KMS-11 (cell line): Measurements from ENCODE around the gene FNDC10.

ENCODE experiments used
- H2AFZ ChIP-seq: fragments of 200-600 bp; sonication (generic); 2 replicates; pipeline ENCODE4 v1.6.1; 2016; ENCODE audit warnings: antibody characterized with exemption, mixed run types, low read depth
- H3K27ac ChIP-seq: fragments of 200-600 bp; sonication (generic); 2 replicates; pipeline ENCODE4 v1.6.1; 2016; ENCODE audit warnings: mild to moderate bottlenecking, mixed run types
- H3K27me3 ChIP-seq: fragments of 200-600 bp; sonication (generic); 2 replicates; pipeline ENCODE4 v1.6.1; 2017; ENCODE audit warnings: mild to moderate bottlenecking, low read depth, mixed run types, moderate library complexity; ENCODE audit not compliant: insufficient read depth
- H3K36me3 ChIP-seq: fragments of 200-600 bp; sonication (generic); 2 replicates; pipeline ENCODE4 v1.6.1; 2017; ENCODE audit warnings: mild to moderate bottlenecking, mixed run types; ENCODE audit not compliant: insufficient read depth
- H3K4me1 ChIP-seq: fragments of 200-600 bp; sonication (generic); 2 replicates; pipeline ENCODE4 v1.6.1; 2016; ENCODE audit warnings: mild to moderate bottlenecking, low read depth, mixed run types; ENCODE audit not compliant: poor library complexity, severe bottlenecking
- H3K4me2 ChIP-seq: fragments of 200-600 bp; sonication (generic); 2 replicates; pipeline ENCODE4 v1.7.0; 2016; ENCODE audit warnings: mild to moderate bottlenecking, mixed run types
- H3K4me3 ChIP-seq: fragments of 200-600 bp; sonication (generic); IDR thresholded peaks from 2 replicates; pipeline ENCODE4 v1.6.1; 2017; ENCODE audit warnings: low read depth, low read length, mixed read lengths; ENCODE audit not compliant: insufficient read depth
- H3K79me2 ChIP-seq: fragments of 200-600 bp; sonication (generic); 2 replicates; pipeline ENCODE4 v1.6.1; 2016; ENCODE audit warnings: low read depth, mixed run types; ENCODE audit not compliant: insufficient read depth
- H3K9ac ChIP-seq: fragments of 200-600 bp; sonication (generic); 2 replicates; pipeline ENCODE4 v1.6.1; 2016; ENCODE audit warnings: mild to moderate bottlenecking, mixed run types
- H4K20me1 ChIP-seq: fragments of 200-600 bp; sonication (generic); 2 replicates; pipeline ENCODE4 v1.6.1; 2016; ENCODE audit warnings: mild to moderate bottlenecking, mixed run types; ENCODE audit not compliant: insufficient read depth
- TF ChIP-seq, protein P1 (sequence below): fragments of 200-600 bp; sonication (generic); conservative IDR thresholded peaks from 2 replicates; pipeline ENCODE4 v1.6.1; 2017; ENCODE audit warnings: low read depth, mild to moderate bottlenecking, antibody characterized with exemption, low read length, moderate library complexity, mixed read lengths

The FNDC10 gene

DNA sequence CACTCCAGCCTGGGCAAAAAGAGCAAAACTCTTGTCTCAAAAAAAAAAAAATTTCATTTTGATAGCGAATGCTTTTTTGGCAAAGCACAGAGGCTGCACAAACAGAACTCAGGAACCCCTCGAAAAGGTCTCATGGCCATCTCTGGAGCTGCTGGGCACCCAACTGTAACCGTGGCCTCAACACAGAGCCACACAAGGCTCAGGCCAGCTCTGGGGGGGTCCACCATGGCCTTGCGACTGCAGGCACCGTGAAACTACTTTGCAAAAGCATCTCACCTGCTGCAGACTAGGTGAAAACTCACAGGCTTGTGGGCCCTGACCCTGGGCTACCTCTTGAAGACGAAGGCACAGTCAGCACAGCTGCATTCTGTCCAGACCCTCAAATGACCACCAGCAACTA lies 43.4 kb downstream of the FNDC10 start:
- Histone ChIP-seq H3K27ac (no peak overlapping the region), H2AFZ (no peak overlapping the region), H3K4me2 (no peak overlapping the region), H3K4me3 (no peak overlapping the region), H3K36me3 (no peaks in the 10 kb centered on the region; the same call in 1 of the 2 replicates), H3K9ac (no peak overlapping the region), H3K27me3 (no peaks in the 10 kb centered on the region), H4K20me1 (0 out of 2 replicates have a peak, but pooled peaks cover 8% of the 10 kb centered on the region), H3K79me2 (peaks cover 2% of the 10 kb centered on the region; the same call in 1 of the 2 replicates), H3K4me1 (no peaks in the 10 kb centered on the region)
- TF ChIP-seq, protein P1, sequence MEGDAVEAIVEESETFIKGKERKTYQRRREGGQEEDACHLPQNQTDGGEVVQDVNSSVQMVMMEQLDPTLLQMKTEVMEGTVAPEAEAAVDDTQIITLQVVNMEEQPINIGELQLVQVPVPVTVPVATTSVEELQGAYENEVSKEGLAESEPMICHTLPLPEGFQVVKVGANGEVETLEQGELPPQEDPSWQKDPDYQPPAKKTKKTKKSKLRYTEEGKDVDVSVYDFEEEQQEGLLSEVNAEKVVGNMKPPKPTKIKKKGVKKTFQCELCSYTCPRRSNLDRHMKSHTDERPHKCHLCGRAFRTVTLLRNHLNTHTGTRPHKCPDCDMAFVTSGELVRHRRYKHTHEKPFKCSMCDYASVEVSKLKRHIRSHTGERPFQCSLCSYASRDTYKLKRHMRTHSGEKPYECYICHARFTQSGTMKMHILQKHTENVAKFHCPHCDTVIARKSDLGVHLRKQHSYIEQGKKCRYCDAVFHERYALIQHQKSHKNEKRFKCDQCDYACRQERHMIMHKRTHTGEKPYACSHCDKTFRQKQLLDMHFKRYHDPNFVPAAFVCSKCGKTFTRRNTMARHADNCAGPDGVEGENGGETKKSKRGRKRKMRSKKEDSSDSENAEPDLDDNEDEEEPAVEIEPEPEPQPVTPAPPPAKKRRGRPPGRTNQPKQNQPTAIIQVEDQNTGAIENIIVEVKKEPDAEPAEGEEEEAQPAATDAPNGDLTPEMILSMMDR: no peak

DNA sequence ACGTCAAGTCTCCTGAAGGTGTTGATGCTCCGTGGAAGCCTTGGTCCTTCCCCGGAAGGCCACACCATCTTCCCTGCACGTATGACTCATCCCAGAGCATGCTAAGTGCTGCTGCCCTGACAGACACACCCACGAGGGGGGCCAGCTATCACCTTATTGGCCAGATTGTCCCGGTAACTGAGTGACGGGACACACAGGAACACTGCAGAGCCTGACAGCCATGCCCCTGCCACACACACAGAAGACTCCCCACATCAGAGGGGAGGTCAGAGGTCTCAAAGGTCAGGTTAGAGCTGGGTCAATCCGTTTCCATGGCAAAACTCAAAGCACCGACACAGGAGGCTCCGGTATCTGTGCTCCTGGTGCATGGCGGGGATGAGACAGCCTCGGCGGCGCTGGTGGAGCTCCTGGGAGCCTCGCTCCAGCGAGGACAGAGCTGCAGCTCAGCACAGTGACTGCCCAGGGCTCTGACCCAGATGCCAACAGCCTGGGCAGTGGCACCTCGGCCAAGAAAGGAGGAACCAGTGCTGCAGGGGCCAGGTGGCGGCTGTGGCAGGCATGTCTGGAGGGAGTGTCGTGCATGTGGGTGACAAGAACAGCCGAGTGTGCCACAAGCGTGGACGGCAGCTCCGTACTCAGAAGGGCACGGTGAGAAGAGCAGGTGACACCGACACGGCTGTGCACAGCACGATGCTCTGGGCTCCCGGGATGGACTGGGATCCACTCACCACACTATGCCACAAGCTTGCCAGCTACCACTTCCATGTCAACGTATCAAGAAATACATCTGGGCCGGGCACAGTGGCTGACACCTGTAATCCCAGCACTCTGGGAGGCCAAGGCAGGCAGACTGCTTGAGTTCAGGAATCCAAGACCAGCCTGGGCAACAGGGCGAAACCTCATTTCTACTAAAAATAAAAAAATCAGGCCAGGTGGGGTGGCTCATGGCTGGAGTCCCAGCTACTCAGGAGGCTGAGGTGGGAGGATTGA lies 44.7 kb downstream of the FNDC10 start:
- H3K9ac ChIP-seq: no peak overlapping the region
- H3K27me3 ChIP-seq: no peaks in the 10 kb centered on the region
- no peaks in the 10 kb centered on the region for H3K36me3 ChIP-seq
- peaks cover 12% of the 10 kb centered on the region; the same call in 1 of the 2 replicates for H3K79me2 ChIP-seq
- no peaks in the 10 kb centered on the region for H3K4me1 ChIP-seq
- H4K20me1 ChIP-seq: 0 out of 2 replicates have a peak, but pooled peaks cover 8% of the 10 kb centered on the region
- no peak overlapping the region for H3K4me2 ChIP-seq
- H2AFZ ChIP-seq: no peak overlapping the region
- H3K27ac ChIP-seq: no peak overlapping the region
- TF ChIP-seq, protein P1: no peak
- H3K4me3 ChIP-seq: no peak overlapping the region

DNA sequence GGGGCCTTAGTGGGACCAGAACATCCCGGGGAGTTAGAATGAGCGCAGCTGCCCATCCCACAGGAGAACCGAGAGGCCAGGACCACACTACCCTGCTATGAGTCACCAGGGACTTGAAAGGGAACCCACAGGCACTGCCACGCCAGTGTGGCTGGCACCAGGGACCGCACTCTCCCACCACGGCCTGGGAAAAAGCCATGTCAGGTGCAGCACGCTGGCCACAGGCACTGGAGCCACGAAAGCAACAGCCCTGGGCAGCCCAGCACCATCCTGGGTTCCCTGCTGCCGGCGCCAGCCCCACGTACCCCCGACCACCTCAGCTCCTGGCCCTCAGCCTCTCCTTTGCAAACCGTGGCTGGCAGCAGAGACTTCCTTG lies 45.4 kb downstream of the FNDC10 start:
- Histone ChIP-seq H3K79me2 (peaks cover 12% of the 10 kb centered on the region; the same call in 1 of the 2 replicates), H3K4me1 (no peaks in the 10 kb centered on the region), H2AFZ (no peak overlapping the region), H3K4me3 (no peak overlapping the region), H4K20me1 (0 out of 2 replicates have a peak, but pooled peaks cover 8% of the 10 kb centered on the region), H3K36me3 (no peaks in the 10 kb centered on the region), H3K27ac (no peak overlapping the region), H3K27me3 (no peaks in the 10 kb centered on the region), H3K9ac (no peak overlapping the region), H3K4me2 (no peak overlapping the region)
- TF ChIP-seq, protein P1: no peak

DNA sequence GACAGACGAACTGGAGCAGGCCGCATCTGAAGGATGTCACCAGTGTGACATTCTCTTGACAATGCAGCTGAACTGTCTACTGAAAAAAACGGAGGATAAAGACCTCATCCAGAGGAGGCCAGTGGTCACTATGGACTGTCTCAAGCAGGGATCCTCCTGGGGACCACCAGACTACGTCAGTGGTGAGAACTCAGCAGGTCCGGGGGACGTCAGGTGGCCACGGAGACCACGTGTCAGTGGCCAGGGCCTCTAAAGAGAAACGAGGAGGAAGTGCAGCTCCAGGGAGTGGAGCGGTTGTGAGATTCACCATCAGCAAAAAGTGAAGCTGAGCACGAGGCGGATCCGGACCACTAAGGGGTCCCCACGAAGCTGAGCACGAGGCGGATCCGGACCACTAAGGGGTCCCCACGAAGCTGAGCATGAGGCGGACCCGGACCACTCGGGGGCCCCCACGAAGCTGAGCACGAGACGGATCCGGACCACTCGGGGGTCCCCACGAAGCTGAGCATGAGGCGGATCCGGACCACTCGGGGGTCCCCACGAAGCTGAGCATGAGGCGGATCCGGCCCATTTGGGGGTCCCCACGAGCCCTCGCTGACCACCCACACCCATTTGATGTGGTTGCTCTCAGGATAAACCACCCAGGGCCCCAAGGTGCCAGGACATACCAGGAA lies 46.0 kb downstream of the FNDC10 start:
- Histone ChIP-seq H3K36me3 (no peaks in the 10 kb centered on the region), H3K4me2 (no peak overlapping the region), H3K9ac (no peak overlapping the region), H3K79me2 (peaks cover 12% of the 10 kb centered on the region; the same call in 1 of the 2 replicates), H4K20me1 (0 out of 2 replicates have a peak, but pooled peaks cover 8% of the 10 kb centered on the region), H2AFZ (no peak overlapping the region), H3K4me3 (no peak overlapping the region), H3K4me1 (no peaks in the 10 kb centered on the region), H3K27ac (no peak overlapping the region), H3K27me3 (no peaks in the 10 kb centered on the region)
- TF ChIP-seq, protein P1: no peak
